Stimulated activated CD8-positive, alpha-beta memory T cell treated with anti-CD3 and anti-CD28 coated beads, Interleukin-4, amount 100 ng/mL, for 48 hours (primary cell): ENCODE measurements around the gene SLC25A10.

Source experiments
- DNase-seq: peaks from one replicate; pipeline ENCODE4 v3.0.0-alpha.2; 2020

The SLC25A10 gene

DNA sequence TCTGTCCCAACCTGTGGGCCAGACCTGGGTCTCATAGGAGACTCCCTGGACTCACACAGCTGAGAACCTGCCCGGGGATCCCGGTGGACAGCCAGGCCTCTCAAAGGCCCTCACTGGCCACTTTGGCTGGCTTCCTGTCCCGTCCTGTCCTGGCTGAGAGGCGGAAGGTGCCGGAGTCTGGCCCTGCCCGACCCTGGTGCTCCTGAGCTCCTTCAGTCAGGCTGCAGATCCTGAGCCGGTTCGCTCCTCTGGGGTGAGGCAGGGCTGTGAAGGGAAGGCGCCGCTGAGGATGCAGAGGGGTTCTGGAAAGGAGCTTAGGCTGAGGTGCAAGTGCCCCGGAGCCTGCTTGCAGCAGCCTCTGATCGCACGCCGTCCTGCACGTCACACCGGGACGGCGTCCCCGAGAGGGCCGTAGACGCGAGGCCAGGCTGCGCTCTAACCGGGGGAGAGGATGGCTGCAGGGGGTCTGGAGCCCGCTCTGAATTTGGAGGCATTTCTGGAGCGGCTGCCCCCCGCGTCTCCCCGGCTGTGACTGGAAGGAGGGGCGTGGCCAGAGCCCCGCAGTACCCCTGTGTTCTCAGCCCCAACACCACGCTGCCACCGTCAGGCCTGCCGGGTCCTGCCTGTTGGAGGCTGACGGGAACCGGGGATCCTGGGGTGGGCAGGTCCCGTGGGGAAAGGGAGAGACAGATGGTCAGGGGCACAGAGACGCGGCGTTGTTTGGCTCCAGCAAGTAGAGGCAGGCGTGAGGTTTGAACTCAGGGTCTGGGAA is 24.1 kb upstream of the SLC25A10 start:
- DNase-seq = no peak

DNA sequence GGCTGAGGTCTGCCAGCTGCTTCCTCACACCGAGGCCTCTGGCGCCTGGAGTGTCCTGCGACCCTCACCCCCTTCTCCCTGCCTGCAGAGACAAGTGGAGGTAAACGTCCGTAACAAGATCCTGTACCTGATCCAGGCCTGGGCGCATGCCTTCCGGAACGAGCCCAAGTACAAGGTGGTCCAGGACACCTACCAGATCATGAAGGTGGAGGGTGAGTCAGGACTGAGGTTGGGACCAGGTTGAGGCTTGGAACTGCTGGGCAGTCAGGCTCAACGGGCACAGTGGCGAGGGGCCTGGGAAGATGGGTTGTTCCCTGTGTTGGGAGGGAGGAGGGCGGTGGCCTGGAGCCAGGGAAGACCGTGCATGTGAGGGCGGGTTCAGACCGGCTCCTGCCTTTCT is 23.5 kb upstream of the SLC25A10 start:
- no peak for DNase-seq

DNA sequence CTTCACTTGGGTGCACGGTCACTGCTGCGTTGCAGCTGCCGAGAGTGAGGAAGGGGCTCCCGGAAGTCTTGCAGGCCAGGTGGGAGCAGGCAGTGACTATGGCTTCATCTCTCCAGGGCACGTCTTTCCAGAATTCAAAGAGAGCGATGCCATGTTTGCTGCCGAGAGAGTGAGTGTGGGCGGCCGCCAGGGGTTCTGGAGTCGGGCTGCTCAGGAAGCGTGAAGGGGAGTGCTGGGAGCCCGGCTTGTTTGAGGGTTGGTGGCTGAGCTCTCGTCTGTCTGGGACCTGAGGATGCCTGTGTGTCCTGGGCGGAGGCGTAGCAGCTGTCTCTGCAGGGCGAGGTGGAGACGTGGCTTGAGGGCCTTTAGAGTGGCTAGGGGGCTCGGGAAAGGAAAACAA is 22.0 kb upstream of the SLC25A10 start:
- no peak for DNase-seq

DNA sequence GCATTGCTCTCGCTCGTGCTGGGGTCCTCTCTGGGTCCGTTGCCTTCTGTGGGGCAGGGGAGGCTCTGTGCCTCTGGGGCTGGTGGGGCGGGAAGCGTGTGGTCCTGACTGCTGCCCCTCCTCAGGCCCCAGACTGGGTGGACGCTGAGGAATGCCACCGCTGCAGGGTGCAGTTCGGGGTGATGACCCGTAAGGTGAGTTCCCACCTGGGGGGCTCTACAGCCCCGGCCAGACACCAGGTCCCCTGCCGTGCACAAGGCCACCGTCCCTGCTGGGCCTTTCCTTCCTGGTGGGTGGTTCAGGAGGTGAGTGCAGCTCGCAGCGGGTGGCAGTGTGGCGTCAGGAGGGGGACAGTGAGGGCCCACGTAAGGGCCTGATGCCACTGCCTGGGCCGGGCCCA is 21.5 kb upstream of the SLC25A10 start:
- DNase-seq = no peak

DNA sequence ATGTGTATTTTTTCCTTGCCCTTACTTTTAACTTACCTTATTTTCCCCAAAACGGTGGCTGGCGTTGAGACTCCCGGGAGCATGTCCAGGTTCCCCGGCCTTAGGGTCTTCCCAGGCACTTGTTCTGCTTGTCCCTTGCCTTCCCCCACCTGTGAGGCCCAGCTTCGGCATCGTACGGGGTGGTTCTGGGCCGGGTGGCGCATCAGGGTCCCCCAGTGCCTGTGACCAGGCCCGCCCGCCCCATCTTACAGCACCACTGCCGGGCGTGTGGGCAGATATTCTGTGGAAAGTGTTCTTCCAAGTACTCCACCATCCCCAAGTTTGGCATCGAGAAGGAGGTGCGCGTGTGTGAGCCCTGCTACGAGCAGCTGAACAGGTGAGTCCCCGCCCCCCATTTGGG is 20.9 kb upstream of the SLC25A10 start:
- no peak for DNase-seq

DNA sequence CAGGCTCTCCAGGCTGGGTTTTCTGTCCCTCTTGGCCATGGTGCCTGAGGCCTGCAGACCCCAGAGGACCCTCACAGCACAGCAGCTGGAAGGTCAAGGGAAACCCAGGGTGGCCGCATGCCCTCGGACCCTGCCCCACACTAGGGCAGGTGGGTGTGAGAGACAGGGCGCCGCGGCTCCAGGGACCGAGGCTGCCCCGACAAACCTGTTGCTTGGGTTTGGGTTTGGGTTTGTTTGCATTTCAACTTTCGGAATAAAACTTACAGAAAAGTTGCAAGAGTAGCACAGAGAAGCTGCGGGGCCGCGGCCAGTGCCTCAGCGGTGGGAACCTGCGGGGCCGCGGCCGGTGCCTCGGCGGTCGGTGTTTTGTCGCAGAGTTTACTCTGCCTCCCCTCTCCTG is 20.5 kb upstream of the SLC25A10 start:
- DNase-seq = no peak

DNA sequence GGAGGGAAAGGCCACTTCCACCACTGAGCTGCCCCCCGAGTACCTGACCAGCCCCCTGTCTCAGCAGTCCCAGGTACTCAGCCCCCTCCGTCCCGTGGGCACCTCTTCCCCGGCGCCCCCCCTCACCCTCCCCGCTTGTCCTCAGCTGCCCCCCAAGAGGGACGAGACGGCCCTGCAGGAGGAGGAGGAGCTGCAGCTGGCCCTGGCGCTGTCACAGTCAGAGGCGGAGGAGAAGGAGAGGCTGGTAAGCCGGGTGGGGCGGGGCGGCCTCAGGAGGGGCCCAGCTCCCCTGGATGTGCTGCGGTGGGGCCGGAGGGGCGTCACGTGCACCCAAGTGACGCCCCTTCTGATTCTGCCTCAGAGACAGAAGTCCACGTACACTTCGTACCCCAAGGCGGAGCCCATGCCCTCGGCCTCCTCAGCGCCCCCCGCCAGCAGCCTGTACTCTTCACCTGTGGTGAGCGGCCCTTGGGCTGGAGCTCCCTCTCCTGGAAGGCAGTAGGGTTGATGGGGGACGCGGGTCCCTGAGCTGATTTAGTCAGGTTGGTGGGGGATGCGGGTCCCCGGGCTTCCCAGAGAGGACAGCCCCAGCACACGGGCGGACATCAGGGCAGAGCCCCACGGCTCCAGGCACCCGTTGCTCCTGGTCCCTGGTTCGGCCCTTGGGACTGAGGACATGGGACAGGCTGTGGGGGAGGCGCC is 18.4 kb upstream of the SLC25A10 start:
- DNase-seq = no peak

DNA sequence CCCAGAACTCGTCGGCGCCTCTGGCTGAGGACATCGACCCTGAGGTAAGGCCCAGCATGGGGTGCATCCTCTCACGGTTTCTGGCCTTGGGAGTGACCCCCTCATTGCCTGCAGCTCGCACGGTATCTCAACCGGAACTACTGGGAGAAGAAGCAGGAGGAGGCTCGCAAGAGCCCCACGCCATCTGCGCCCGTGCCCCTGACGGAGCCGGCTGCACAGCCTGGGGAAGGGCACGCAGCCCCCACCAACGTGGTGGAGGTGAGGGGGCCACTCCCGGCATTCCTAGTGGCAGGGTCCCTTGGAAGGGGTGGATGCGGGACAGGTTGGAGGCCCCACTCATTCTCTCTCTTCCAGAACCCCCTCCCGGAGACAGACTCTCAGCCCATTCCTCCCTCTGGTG is 17.3 kb upstream of the SLC25A10 start:
- DNase-seq = no peak

DNA sequence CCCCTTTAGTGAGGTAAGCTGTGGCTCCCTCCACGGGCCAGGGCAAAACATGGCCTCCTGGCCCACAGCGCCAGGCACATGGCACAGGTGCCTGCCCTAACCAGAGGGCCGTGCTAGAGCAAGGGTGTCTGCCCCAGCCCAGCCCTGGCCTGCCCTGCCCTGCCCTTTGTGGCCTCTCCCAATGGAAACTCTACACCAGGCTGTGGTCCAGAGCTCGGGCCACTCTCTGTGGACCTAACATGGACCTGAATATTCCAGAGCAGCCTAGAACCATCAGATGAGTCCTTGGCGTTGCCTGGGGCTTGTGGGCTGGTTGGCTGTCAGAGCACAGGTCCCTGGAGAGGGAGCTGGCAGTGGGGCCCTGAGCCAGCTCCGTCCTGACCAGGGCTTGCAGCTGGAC is 16.9 kb upstream of the SLC25A10 start:
- DNase-seq = no peak

DNA sequence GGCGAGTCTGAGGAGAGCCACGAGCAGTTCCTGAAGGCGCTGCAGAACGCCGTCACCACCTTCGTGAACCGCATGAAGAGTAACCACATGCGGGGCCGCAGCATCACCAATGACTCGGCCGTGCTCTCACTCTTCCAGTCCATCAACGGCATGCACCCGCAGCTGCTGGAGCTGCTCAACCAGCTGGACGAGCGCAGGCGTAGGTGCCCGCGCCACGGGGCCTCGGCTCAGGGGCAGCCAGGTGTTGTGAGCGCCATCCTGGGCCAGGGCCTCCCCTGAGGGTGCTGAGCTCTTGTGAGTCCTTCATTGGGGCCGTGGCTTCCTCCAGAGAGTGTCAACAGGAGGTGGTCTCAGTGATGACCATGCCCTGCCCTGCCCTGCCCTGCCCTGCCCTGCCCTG is 16.3 kb upstream of the SLC25A10 start:
- no peak for DNase-seq

DNA sequence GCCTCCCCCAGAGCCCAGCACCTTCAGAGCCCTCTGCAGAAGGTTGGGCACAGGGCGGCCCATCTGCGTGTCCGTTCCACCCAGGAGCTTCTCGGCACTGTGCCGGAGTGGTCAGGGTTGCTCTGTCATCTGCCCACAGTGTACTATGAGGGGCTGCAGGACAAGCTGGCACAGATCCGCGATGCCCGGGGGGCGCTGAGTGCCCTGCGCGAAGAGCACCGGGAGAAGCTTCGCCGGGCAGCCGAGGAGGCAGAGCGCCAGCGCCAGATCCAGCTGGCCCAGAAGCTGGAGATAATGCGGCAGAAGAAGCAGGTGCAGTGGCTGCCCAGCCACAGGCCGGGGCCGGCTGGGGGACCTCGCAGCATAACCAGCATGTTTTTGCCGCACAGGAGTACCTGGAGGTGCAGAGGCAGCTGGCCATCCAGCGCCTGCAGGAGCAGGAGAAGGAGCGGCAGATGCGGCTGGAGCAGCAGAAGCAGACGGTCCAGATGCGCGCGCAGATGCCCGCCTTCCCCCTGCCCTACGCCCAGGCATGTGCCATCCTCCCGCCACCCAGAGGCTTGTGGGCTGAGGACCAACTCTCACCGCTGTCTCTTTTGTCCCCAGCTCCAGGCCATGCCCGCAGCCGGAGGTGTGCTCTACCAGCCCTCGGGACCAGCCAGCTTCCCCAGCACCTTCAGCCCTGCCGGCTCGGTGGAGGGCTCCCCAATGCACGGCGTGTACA is 15.7 kb upstream of the SLC25A10 start:
- DNase-seq = no peak

DNA sequence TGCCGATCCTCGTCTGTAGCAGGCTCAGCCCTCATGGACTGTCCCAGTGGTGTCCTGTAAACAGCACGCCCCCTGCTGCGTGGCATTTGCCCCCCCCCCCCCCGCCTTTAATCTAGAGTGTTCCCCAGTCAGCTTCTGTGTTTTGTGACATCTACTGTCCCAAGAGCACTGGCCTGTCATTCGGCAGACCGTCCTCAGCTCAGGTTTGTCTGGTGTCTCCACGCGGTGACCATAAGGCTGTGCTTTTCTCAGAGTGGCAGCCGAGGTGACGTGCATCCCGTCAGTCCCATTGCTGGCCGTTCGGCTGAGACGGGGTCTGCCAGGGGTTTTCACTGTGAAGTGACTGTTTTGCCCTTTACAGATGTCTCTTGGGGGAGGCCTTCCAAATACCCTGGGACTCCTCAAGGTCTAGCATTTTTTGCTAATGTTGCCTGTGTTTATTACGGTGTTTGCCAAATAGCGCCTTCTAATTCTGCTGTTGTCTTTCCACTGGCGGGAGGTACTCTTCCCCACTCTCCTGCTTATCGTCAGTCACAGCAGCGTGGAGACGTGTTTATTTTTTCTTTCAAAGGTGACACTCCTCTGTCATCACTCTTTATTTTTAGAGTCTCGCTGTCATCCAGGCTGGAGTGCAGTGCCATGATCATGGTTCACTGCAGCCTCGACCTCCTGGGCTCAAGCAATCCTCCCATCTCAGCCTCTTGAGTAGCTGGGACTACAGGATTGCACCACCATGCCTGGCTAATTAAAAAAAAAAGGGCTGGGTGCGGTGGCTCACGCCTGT is 14.6 kb upstream of the SLC25A10 start:
- no peak for DNase-seq

DNA sequence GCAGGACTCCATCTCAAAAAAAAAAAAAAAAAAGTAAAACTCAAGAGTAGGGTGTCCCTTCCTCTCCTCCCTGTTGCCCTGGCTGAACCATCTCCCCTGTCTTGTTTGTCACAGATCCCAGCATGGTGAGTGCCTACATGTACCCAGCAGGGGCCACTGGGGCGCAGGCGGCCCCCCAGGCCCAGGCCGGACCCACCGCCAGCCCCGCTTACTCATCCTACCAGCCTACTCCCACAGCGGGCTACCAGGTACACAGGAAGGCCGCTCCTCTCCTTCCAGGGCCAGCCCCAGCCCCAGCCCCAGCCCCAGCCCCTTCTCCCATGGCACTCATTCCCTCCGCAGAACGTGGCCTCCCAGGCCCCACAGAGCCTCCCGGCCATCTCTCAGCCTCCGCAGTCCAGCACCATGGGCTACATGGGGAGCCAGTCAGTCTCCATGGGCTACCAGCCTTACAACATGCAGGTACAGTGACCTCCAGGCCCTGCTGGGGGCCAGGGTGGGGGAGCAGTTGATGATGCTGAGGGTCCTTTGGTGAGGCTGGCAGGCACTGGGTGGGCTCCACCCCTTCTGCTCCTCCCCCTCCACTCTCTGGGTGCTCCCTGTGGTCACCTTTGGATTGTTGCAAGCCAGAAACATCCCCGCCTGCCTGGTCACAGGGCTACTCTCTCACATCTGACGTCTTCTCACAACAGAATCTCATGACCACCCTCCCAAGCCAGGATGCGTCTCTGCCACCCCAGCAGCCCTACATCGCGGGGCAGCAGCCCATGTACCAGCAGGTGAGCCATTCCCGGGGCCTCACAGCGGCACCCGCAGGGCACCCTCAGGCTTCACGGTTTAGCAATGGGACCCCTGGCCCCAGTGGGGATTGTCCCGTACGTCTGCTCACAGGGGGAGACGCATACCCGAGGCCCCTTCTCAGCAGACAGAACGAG is 11.5 kb upstream of the SLC25A10 start:
- no peak for DNase-seq

DNA sequence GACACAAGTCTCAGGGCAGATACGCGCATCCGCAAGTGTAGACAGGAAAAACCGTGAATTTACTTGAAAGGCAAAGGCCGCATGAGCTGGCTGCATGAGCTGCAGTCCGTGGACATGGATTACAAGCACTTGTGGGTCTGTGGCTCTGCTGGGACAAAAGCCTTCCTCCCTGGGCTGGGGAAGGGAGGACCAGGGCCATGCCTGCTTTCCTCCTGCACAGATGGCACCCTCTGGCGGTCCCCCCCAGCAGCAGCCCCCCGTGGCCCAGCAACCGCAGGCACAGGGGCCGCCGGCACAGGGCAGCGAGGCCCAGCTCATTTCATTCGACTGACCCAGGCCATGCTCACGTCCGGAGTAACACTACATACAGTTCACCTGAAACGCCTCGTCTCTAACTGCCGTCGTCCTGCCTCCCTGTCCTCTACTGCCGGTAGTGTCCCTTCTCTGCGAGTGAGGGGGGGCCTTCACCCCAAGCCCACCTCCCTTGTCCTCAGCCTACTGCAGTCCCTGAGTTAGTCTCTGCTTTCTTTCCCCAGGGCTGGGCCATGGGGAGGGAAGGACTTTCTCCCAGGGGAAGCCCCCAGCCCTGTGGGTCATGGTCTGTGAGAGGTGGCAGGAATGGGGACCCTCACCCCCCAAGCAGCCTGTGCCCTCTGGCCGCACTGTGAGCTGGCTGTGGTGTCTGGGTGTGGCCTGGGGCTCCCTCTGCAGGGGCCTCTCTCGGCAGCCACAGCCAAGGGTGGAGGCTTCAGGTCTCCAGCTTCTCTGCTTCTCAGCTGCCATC is 10.6 kb upstream of the SLC25A10 start:
- DNase-seq = peak; percentile 47

DNA sequence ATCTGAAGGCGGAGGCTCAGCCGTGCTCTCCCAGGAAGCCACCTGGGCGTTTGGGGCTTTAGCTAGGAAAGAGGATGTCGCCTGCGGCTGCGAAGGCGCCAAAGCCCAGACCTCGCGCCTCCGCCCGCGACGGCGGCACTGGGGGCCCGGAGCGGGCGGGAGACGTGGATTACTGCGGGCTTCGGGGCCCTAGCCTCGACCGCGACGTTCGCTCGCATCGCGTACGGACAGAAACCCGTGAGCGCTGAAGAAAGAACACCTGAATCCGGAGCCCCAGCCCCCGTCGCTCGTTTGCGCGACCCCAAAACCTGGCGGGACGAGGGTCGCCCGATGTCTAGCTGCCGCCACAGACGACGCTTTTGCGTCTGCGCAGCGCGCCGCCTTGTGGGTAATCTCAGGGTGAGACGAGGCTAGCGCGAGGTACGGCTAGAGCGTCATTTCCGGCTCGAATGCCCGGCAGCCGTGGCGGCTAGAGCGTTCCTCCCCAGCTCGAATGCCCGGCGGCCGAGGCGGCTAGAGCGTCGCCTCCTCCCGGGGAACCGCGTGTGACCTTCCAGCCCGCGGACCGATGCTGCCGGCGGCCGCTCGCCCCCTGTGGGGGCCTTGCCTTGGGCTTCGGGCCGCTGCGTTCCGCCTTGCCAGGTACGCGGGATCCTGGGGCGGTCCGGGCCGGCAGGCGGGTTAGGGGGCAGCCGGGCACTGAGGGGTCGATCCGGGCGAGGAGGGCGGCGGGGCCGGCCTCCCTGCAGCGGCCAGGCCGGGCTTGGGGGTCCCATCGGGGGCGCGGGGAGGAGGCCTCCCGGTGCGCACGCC is 8.9 kb upstream of the SLC25A10 start, which contains the start of gene MRPL12:
Gene MRPL12 (plus strand): TSS at position 434 of the 813 bp plus-strand sequence. CDS start 135 bp downstream, at position 569.
- DNase-seq = peak; percentile 94

DNA sequence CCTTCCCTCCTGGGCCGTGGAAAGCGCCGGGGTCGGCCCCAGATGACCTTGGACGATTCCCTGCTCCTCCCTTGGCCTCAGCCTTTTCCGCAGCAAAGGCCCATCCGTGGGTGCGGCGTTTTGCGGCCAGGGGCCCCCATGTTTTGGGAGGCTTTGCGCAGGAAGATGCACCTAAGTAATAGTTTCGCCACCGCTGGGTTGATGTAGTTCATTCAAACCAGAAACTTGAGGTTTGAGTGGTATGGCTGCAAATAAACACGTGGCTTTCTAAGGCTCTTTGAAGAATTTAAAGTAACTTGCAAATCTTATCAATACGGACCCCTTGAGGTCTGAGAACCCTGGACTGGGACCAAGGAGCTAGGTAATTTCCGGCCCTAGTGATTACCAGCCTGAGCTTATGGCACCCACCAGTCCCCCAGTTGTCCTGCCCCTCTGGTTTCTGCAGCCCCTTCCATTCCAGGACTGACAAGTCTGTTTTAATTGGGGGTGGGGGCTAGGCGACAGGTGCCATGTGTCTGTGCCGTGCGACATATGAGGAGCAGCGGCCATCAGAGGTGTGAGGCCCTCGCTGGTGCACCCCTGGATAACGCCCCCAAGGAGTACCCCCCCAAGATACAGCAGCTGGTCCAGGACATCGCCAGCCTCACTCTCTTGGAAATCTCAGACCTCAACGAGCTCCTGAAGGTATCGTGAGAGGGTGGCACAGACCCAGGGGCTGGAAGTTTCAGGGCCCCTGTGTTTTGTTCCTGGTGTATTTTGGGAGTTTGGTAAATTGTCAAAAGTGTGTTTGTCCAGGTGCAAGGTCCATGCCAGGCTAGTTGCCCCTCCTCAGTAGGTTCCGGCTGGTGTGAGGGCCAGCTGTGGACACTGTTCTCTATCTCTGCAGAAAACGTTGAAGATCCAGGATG is 8.1 kb upstream of the SLC25A10 start:
- DNase-seq = peak; percentile 44

DNA sequence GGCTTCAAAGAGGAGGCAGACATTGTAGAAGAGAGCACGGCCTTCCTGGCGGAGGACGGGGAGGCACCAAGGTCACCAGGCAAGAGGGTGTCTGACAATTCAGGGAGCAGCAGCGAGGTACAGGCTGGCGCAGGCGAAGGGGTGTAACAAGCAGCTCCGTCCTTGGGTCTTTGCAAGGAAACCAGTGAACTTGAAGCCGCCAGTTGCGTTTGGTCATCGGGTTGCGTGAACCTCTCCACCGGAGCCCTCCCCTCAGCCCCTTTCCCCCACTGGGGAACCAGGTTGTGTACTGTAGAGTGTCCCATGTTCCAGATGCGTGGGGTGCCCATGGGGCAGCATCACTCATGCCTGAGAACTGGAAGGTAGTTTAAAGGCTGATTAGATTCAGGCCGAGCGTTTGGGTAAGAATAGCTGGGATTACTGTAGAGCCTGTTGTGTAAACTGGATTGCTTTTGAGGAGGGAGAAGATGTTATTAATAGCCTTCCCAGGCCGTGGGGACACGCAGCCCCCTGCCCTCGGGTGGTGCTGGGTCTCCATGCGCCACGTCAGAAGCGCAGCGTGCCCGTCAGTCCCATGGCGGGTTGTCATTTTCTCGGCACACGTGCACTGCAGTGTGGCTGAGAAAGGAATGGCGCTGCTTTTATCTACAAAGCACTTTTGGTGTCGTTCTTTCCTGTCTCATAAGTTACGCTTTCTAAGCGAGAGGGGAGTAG is 6.4 kb upstream of the SLC25A10 start:
- no peak for DNase-seq

DNA sequence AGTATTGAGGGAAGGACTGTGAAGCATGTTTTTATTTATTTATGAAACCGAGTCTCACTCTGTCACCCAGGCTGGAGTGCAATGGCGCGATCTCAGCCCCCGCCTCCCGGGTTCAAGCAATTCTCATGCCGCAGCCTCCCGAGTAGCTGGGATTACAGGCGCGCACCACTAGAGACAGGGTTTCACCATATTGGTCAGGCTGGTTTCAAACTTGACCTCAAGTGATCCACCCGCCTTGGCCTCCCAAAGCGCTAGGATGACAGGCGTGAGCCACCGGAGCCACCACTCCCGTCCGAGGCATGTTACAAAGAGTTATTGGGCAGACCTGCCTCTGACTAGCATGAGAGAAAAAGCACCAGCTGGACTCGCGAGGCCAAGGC is 5.9 kb upstream of the SLC25A10 start:
- DNase-seq = no peak
